Right atrium auricular region (tissue), 2 donors: ENCODE results near the gene LPCAT4. TPM values are rescaled to one million over a fixed set of nuclear protein-coding genes. Genes with fewer than 3 reads are reported as not detected.

Experiments
- DNase-seq: peaks from one replicate; pipeline ENCODE4 v3.0.0-alpha.2; 2019; ENCODE audit warnings: low spot score
- H3K27ac ChIP-seq, 2 donors: fragments of 200-600 bp; sonication (generic); 1 replicate in 1 of 2; 2 replicates in 1 of 2; pipeline ENCODE4 v1.5.1; 2016 to 2019
- H3K27me3 ChIP-seq, 2 donors: fragments of 200-600 bp; sonication (generic); one replicate each; pipeline versions ENCODE4 v1.5.1 to v1.6.0; 2017 to 2019
- H3K36me3 ChIP-seq: fragments of 200-600 bp; sonication (generic); one replicate; pipeline ENCODE4 v1.5.1; 2016
- H3K4me1 ChIP-seq, 2 donors: fragments of 200-600 bp; sonication (generic); one replicate each; pipeline versions ENCODE4 v1.5.1 to v1.6.0; 2017 to 2019
- H3K4me3 ChIP-seq, 2 donors: fragments of 200-600 bp; sonication (generic); 1 replicate in 1 of 2; 2 replicates in 1 of 2; pipeline ENCODE4 v1.5.1; 2017 to 2019; ENCODE audit warnings: mild to moderate bottlenecking in 1 of 2, moderate library complexity in 1 of 2
- H3K9me3 ChIP-seq, 2 donors: fragments of 200-600 bp; sonication (generic); one replicate each; pipeline ENCODE4 v1.5.1; 2019
- total RNA-seq, 2 donors: library from RNA; depleted of rRNA; stranded (reverse); fragments of >200 nt; gene quantifications; one replicate each; pipeline ENCODE4 v1.1.0, GENCODE V29; 2016
- TF ChIP-seq, protein P1 (sequence below), 2 donors: fragments of 200-600 bp; sonication (generic); IDR thresholded peaks; one replicate each; pipeline ENCODE4 v1.5.1; 2019; ENCODE audit warnings: antibody characterized with exemption in 2 of 2

LPCAT4 gene
- total RNA-seq, 2 donors from 2014 or later: 9.2 to 17.5 TPM

DNA sequence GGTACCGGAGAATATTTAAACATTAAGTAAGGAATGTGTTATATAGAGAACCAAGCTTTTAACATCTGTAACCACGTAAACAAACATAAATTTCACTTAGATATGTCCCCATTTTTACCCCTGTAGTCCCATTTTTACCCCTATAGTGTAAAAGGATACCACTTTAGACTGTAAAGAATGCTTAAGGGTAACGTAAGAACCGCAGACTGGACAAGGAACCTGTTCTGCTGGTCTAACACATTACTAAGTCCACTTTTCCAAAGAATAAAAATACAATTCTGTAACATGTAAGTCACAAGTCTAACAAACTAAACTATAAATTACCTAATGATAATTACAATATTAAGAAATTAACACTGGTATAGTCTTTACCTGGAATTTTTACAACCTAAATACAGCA, 32.3 kb downstream of the LPCAT4 start:
- Histone ChIP-seq H3K9me3 (no peaks in the 10 kb centered on the region), H3K27me3 (no peaks in the 10 kb centered on the region), H3K27ac (peak overlapping the region; percentile 3 to 94), H3K4me1 (peaks cover 0 to 36% of the 10 kb centered on the region in 2 donors), H3K36me3 (no peaks in the 10 kb centered on the region), H3K4me3 (no peak overlapping the region)
- no peak for DNase-seq
- TF ChIP-seq, protein P1, sequence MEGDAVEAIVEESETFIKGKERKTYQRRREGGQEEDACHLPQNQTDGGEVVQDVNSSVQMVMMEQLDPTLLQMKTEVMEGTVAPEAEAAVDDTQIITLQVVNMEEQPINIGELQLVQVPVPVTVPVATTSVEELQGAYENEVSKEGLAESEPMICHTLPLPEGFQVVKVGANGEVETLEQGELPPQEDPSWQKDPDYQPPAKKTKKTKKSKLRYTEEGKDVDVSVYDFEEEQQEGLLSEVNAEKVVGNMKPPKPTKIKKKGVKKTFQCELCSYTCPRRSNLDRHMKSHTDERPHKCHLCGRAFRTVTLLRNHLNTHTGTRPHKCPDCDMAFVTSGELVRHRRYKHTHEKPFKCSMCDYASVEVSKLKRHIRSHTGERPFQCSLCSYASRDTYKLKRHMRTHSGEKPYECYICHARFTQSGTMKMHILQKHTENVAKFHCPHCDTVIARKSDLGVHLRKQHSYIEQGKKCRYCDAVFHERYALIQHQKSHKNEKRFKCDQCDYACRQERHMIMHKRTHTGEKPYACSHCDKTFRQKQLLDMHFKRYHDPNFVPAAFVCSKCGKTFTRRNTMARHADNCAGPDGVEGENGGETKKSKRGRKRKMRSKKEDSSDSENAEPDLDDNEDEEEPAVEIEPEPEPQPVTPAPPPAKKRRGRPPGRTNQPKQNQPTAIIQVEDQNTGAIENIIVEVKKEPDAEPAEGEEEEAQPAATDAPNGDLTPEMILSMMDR (IDR thresholded peaks at IDR 0.05): no peak

DNA sequence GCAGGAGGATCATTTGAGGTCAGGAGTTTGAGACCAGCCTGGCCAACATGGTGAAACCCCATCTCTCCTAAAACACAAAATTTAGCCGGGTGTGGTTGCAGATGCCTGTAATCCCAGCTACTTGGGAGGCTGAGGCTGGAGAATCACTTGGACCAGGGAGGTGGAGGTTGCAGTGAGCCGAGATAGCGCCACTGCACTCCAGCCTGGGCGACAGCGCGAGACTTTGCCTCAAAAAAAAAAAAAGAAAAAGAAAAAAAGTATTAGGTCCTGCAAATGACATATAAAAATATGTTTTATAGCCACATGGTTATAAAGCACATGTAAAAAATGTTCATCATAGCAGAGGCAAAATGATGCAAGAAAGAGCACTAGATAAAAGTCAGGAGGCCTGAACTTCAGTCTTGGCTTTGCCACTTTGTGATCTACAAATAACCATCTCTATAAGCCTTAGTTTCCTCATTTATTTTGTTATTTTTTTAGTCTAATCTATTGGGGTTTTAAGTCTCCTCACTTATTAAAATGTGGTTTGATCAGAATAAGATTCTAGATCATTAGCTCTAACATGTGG, 34.4 kb downstream of the LPCAT4 start:
- peaks cover 0 to 30% of the 10 kb centered on the region in 2 donors for H3K4me1 ChIP-seq
- H3K36me3 ChIP-seq: no peaks in the 10 kb centered on the region
- H3K9me3 ChIP-seq: no peaks in the 10 kb centered on the region
- no peak overlapping the region for H3K4me3 ChIP-seq
- DNase-seq: no peak
- TF ChIP-seq, protein P1 (IDR thresholded peaks at IDR 0.05): no peak
- H3K27ac ChIP-seq: no peak overlapping the region
- H3K27me3 ChIP-seq: no peaks in the 10 kb centered on the region

DNA sequence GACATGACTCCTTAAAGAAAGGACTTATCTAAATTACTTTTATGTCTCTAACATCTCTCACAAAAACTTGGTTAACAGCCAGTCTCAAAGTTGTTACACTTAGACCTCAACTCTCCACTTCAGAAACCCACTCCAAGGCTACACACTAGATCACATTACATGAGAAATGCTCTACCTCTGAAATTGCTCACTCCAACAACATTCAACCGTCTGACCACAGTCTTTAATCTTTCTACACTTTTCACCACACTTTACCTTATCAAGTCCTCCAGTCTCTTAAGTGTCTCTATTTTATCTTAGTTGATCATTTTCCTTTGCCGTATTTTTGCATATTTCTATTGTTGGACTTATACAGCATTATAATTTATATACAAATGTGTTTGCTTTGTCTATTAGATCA, 35.2 kb downstream of the LPCAT4 start:
- peaks cover 0 to 27% of the 10 kb centered on the region in 2 donors for H3K4me1 ChIP-seq
- no peak overlapping the region for H3K4me3 ChIP-seq
- TF ChIP-seq, protein P1 (IDR thresholded peaks at IDR 0.05): no peak
- H3K9me3 ChIP-seq: no peaks in the 10 kb centered on the region
- H3K27me3 ChIP-seq: no peaks in the 10 kb centered on the region
- no peak for DNase-seq
- H3K36me3 ChIP-seq: no peaks in the 10 kb centered on the region
- H3K27ac ChIP-seq: no peak overlapping the region

DNA sequence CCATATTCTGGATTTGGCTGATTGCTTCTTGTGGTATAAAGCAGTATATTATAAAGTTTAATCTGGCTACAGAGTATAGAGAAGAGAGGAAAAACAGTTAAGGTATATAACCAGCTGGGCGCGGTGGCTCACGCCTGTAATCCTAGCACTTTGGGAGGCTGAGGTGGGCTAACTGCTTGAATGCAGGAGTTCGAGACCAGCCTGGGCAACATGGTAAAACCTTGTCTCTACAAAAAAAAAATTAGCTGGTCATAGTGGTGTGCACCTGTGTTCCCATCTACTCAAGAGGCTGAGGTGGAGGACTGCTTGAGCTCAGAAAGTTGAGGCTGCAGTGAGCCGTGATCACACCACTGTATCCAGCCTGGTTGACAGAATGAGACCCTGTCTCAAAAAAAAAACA, 36.7 kb downstream of the LPCAT4 start:
- Histone ChIP-seq H3K27me3 (no peaks in the 10 kb centered on the region), H3K36me3 (no peaks in the 10 kb centered on the region), H3K4me1 (peaks cover 0 to 12% of the 10 kb centered on the region in 2 donors), H3K27ac (no peak overlapping the region), H3K9me3 (no peaks in the 10 kb centered on the region), H3K4me3 (no peak overlapping the region)
- no peak for DNase-seq
- TF ChIP-seq, protein P1 (IDR thresholded peaks at IDR 0.05): no peak

DNA sequence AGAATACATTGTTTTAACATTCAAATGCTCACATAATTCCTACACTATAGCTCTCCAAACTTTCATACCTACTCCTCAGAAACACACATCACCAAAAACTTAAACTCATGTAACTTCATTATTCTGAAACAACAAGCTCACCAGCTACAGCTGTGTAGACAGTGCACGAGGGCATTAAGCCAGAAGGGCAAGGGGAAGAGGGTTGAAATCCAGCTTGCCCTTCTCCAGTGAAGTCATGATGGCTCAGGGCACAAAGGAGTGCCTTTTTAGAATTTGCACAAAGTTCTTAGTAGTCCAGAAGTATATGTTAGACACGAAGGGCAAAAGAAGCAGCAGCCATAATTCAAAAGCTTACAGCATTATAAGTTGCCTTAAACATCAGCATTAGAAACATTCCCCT, 38.0 kb downstream of the LPCAT4 start:
- Histone ChIP-seq H3K27me3 (no peaks in the 10 kb centered on the region), H3K9me3 (no peaks in the 10 kb centered on the region), H3K4me3 (no peak overlapping the region), H3K27ac (no peak overlapping the region), H3K36me3 (no peaks in the 10 kb centered on the region), H3K4me1 (no peaks in the 10 kb centered on the region)
- TF ChIP-seq, protein P1 (IDR thresholded peaks at IDR 0.05): no peak
- no peak for DNase-seq

DNA sequence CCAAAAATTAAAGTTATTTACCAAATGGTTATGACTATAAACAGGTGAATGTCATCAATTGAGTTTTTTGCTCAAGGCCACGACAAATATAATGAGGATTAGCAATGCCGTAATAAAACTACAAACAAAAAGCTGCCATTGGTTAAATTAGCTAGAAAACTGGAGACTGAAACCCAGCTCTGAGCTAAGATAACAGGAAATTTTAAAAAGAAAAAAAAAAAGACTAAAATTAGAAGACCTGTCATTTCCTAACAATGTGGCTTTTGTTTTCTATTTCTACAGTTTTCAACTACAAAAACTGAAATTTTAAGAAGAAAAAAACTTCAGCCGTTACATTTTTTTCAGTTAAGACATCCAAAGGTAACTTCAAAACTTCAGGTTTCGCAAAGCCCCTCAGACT, 39.1 kb downstream of the LPCAT4 start:
- Histone ChIP-seq H3K4me3 (no peak overlapping the region), H3K36me3 (no peaks in the 10 kb centered on the region), H3K27ac (no peak overlapping the region), H3K27me3 (no peaks in the 10 kb centered on the region), H3K4me1 (no peaks in the 10 kb centered on the region), H3K9me3 (no peaks in the 10 kb centered on the region)
- TF ChIP-seq, protein P1 (IDR thresholded peaks at IDR 0.05): no peak
- DNase-seq: no peak
